HT-29 (cell line): ENCODE results near the gene TRIM54. TPM values are rescaled to one million over a fixed set of nuclear protein-coding genes. Genes with fewer than 3 reads are reported as not detected.

ENCODE experiments used
- DNase-seq: peaks from one replicate; pipeline ENCODE4 v3.0.0-alpha.2; 2015; ENCODE audit warnings: low spot score
- total RNA-seq: library from RNA; depleted of rRNA; stranded (reverse); fragments of >200 nt; shearing (Covaris generic); gene quantifications from 2 replicates; pipeline ENCODE4 v1.2.3, GENCODE V29; 2014; rRNA removed

The TRIM54 gene
- total RNA-seq, 1 experiment from 2014 or later: 5.8 TPM

DNA sequence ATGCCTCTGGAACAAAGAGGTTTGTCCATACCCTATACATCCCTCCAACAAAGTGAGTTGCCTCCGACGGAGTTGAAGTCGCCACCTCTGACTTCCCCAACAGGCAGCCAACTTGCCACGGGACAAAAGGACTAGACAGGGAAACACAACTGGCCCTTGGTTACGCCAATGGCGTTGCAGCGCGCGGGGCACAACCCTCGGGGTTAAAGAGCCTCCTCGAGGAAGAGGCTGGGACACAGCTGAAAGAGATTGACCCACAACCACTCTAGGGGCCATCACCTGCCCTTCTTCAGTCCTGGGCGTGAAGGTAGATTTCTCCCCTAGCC, 73.8 kb downstream of the TRIM54 start:
- DNase-seq: no peak

DNA sequence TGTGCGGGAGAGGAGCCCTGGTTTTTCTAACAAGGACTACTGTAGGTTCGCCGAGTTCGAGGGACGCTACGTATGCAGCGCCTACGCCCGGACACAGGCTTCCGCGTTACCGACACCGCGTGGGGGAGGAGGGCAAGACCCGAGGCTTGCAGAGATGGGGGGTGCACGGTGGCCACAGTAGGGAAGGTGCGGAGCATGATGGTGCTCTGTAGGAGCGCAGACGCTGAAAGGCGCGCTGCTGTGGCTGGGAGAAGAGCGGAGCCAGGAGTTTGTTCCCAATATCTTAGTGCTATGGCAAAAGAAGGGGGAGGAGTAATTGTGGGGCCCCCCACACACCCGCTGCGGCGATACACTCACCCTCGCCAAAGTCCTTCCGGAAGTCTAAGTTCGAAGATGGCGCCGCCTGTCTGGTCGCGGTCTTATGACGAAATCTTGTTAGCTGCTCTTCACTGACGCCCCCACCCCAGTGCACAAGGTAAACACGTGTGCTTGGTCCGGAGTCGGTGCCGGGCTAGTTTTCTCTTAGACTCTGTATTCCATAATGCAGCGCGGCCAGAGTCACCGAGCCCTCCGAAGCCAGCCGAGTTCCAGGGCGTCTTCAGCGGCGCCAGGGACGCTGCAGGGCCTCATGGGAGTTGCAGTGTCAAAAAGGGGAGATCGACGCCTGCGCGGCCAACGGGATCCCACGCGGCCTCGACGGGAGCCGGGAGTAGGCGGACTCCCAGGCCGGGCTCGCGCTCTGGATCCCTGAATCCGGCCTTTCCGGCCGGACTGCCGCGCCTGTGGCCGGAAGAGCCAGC, 74.4 kb downstream of the TRIM54 start, which contains the start of gene GTF3C2:
Gene GTF3C2 (minus strand): TSS at position 383 of the 800 bp plus-strand sequence. CDS start 13,210 bp downstream, outside the sequence.
- DNase-seq: peak; percentile 99

Other genes starting within 250 kb of the TRIM54 start
- 35.6 and 42.0 TPM in 2 replicates for gene TMEM214, start 249.5 kb upstream of the TRIM54 start, total RNA-seq
- gene AGBL5, start 230.8 kb upstream of the TRIM54 start, total RNA-seq: 28.1 and 34.5 TPM in 2 replicates
- 107 and 127 TPM in 2 replicates for gene OST4, start 210.8 kb upstream of the TRIM54 start, total RNA-seq
- 0.65 and 1.1 TPM in 2 replicates for gene EMILIN1, start 203.8 kb upstream of the TRIM54 start, total RNA-seq
- gene KHK, start 195.7 kb upstream of the TRIM54 start, total RNA-seq: 4.1 and 4.2 TPM in 2 replicates
- gene CGREF1, start 163.3 kb upstream of the TRIM54 start, total RNA-seq: 38.2 and 42.0 TPM in 2 replicates
- gene ABHD1, start 158.6 kb upstream of the TRIM54 start, total RNA-seq: not detected in 2 replicates
- gene PREB, start 147.8 kb upstream of the TRIM54 start, total RNA-seq: 84.6 and 96.2 TPM in 2 replicates
- gene PRR30, start 143.0 kb upstream of the TRIM54 start, total RNA-seq: not detected in 2 replicates
- not detected in 2 replicates for gene TCF23, start 133.4 kb upstream of the TRIM54 start, total RNA-seq
- 75.0 and 86.6 TPM in 2 replicates for gene ATRAID, start 70.4 kb upstream of the TRIM54 start, total RNA-seq
- gene SLC5A6, start 70.2 kb upstream of the TRIM54 start, total RNA-seq: 48.8 and 55.0 TPM in 2 replicates
- gene CAD, start 65.1 kb upstream of the TRIM54 start, total RNA-seq: 78.5 and 88.5 TPM in 2 replicates
- gene SLC30A3, start 19.4 kb upstream of the TRIM54 start, total RNA-seq: not detected in 2 replicates
- gene DNAJC5G, start 7.0 kb upstream of the TRIM54 start, total RNA-seq: not detected in 2 replicates
- gene UCN, start 26.0 kb downstream of the TRIM54 start, total RNA-seq: 4.9 and 5.6 TPM in 2 replicates
- gene MPV17, start 40.7 kb downstream of the TRIM54 start, total RNA-seq: 37.3 and 40.5 TPM in 2 replicates
- gene GTF3C2, start 74.3 kb downstream of the TRIM54 start, total RNA-seq: 62.4 and 65.1 TPM in 2 replicates
- gene EIF2B4, start 87.9 kb downstream of the TRIM54 start, total RNA-seq: 26.6 and 31.9 TPM in 2 replicates
- 72.8 and 79.9 TPM in 2 replicates for gene SNX17, start 88.2 kb downstream of the TRIM54 start, total RNA-seq
- 16.0 and 20.4 TPM in 2 replicates for gene ZNF513, start 98.3 kb downstream of the TRIM54 start, total RNA-seq
- 141 and 148 TPM in 2 replicates for gene PPM1G, start 127.2 kb downstream of the TRIM54 start, total RNA-seq
- gene NRBP1, start 146.2 kb downstream of the TRIM54 start, total RNA-seq: 49.7 and 50.1 TPM in 2 replicates
- 29.3 and 30.4 TPM in 2 replicates for gene KRTCAP3, start 160.0 kb downstream of the TRIM54 start, total RNA-seq
- gene IFT172, start 207.3 kb downstream of the TRIM54 start, total RNA-seq: 21.1 and 24.0 TPM in 2 replicates
- 0.26 TPM in 1 of 2 replicates, not detected in the other for gene FNDC4, start 212.8 kb downstream of the TRIM54 start, total RNA-seq
- 0.76 and 1.4 TPM in 2 replicates for gene GCKR, start 214.4 kb downstream of the TRIM54 start, total RNA-seq